Vagina (tissue), 2 donors: ENCODE results near the gene TNRC6B.

Experiments
- POLR2A ChIP-seq, 2 donors: fragments of 450-650 bp; IDR thresholded peaks; one replicate each; pipeline ENCODE4 v1.6.1; 2017; ENCODE audit warnings: antibody characterized with exemption in 2 of 2, mild to moderate bottlenecking in 2 of 2, moderate library complexity in 2 of 2
- POLR2AphosphoS5 ChIP-seq, 2 donors: sonication (generic); formaldehyde crosslinking; IDR thresholded peaks; one replicate each; pipeline ENCODE4 v1.9.0; 2017; ENCODE audit warnings: antibody characterized with exemption in 2 of 2, mild to moderate bottlenecking in 2 of 2, low read depth in 1 of 2; ENCODE audit not compliant: insufficient read depth in 1 of 2
- TF ChIP-seq, protein P1 (sequence below), 3 experiments: fragments of 450-650 bp in 2 of 3; fragments of 200-600 bp in 1 of 3; sonication (generic) in 1 of 3; IDR thresholded peaks; one replicate each; pipeline ENCODE4 v1.5.1; 2017 to 2019; ENCODE audit warnings: antibody characterized with exemption in 3 of 3, mild to moderate bottlenecking in 2 of 3, moderate library complexity in 2 of 3

GRCh38 chr22:40383905-40384304 is 206.2 kb downstream of the TNRC6B start:
- TF ChIP-seq POLR2AphosphoS5 (IDR thresholded peaks at IDR 0.05; ENCODE audit: insufficient read depth in 1 of 2, low read depth in 1 of 2) (no peak), POLR2A (IDR thresholded peaks at IDR 0.05) (no peak)
- TF ChIP-seq, protein P1, sequence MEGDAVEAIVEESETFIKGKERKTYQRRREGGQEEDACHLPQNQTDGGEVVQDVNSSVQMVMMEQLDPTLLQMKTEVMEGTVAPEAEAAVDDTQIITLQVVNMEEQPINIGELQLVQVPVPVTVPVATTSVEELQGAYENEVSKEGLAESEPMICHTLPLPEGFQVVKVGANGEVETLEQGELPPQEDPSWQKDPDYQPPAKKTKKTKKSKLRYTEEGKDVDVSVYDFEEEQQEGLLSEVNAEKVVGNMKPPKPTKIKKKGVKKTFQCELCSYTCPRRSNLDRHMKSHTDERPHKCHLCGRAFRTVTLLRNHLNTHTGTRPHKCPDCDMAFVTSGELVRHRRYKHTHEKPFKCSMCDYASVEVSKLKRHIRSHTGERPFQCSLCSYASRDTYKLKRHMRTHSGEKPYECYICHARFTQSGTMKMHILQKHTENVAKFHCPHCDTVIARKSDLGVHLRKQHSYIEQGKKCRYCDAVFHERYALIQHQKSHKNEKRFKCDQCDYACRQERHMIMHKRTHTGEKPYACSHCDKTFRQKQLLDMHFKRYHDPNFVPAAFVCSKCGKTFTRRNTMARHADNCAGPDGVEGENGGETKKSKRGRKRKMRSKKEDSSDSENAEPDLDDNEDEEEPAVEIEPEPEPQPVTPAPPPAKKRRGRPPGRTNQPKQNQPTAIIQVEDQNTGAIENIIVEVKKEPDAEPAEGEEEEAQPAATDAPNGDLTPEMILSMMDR (IDR thresholded peaks at IDR 0.05) = no peak
